SK-N-MC (cell line): ENCODE results near the gene ELN.

Experiments
- DNase-seq: peaks from one replicate; pipeline ENCODE4 v3.0.0-alpha.2; 2011; ENCODE audit warnings: low read depth, low spot score
- H3K27ac ChIP-seq: fragments of 200-600 bp; sonication (generic); 2 replicates; pipeline ENCODE4 v1.5.1; 2016; ENCODE audit warnings: mixed run types
- H3K36me3 ChIP-seq: fragments of 200-600 bp; sonication (generic); 2 replicates; pipeline ENCODE4 v1.6.1; 2017; ENCODE audit warnings: antibody characterized with exemption, low read length, mixed read lengths; ENCODE audit not compliant: insufficient read depth
- H3K4me3 ChIP-seq: fragments of 200-600 bp; sonication (generic); 2 replicates; pipeline ENCODE4 v1.5.1; 2016
- H3K9ac ChIP-seq: fragments of 200-600 bp; sonication (generic); 2 replicates; pipeline ENCODE4 v1.8.0; 2017; ENCODE audit warnings: mixed run types, mixed read lengths; ENCODE audit not compliant: insufficient read length
- H3K9me3 ChIP-seq: fragments of 200-600 bp; sonication (generic); 2 replicates; pipeline ENCODE4 v1.6.1; 2017; ENCODE audit warnings: low read depth, mild to moderate bottlenecking, antibody characterized with exemption, low read length, moderate library complexity, mixed read lengths
- EZH2 ChIP-seq: fragments of 200-600 bp; sonication (generic); IDR thresholded peaks from one replicate; pipeline ENCODE4 v1.6.1; 2017; ENCODE audit warnings: antibody characterized with exemption
- FOXP2 ChIP-seq: optimal IDR thresholded peaks from 2 replicates; pipeline ENCODE3; 2011; ENCODE audit warnings: mild to moderate bottlenecking, moderate library complexity; ENCODE audit not compliant: insufficient read depth; ENCODE audit errors: extremely low read length, control extremely low read depth
- POLR2AphosphoS5 ChIP-seq: IDR thresholded peaks from 2 replicates; pipeline ENCODE4 v1.6.1; 2012; ENCODE audit warnings: mild to moderate bottlenecking, low read depth, low read length, borderline replicate concordance

ELN gene

GRCh38 chr7:74068378-74069085 is 40.6 kb downstream of the ELN start:
- H3K27ac ChIP-seq = no peak overlapping the region
- no peak for TF ChIP-seq FOXP2
- TF ChIP-seq EZH2 = no peak
- TF ChIP-seq POLR2AphosphoS5 = no peak
- H3K36me3 ChIP-seq = no peaks in the 10 kb centered on the region
- no peak for DNase-seq
- H3K9ac ChIP-seq = no peak overlapping the region
- H3K9me3 ChIP-seq = no peaks in the 10 kb centered on the region
- H3K4me3 ChIP-seq = no peak overlapping the region

GRCh38 chr7:74069086-74069541 is 41.1 kb downstream of the ELN start:
- no peak for TF ChIP-seq POLR2AphosphoS5
- no peak for TF ChIP-seq EZH2
- TF ChIP-seq FOXP2 = no peak
- Histone ChIP-seq H3K9me3 (no peaks in the 10 kb centered on the region), H3K27ac (no peak overlapping the region), H3K36me3 (no peaks in the 10 kb centered on the region), H3K4me3 (no peak overlapping the region), H3K9ac (no peak overlapping the region)
- no peak for DNase-seq

- DNase-seq = no peak
- Histone ChIP-seq H3K9ac (no peak overlapping the region), H3K9me3 (no peaks in the 10 kb centered on the region; the same call in 1 of the 2 replicates), H3K4me3 (no peak overlapping the region), H3K36me3 (no peaks in the 10 kb centered on the region), H3K27ac (no peak overlapping the region)
- TF ChIP-seq POLR2AphosphoS5 (no peak), EZH2 (no peak), FOXP2 (no peak)
Measured at GRCh38 chr7:74069790-74070618, 42.0 kb downstream of the ELN start.

- H3K36me3 ChIP-seq = no peaks in the 10 kb centered on the region
- no peak for DNase-seq
- TF ChIP-seq EZH2 (no peak), FOXP2 (no peak), POLR2AphosphoS5 (no peak)
- no peak overlapping the region for H3K4me3 ChIP-seq
- no peak overlapping the region for H3K27ac ChIP-seq
- H3K9ac ChIP-seq = no peak overlapping the region
- no peaks in the 10 kb centered on the region; the same call in 1 of the 2 replicates for H3K9me3 ChIP-seq
Measured at GRCh38 chr7:74070619-74070921, 42.6 kb downstream of the ELN start.

GRCh38 chr7:74071121-74071520 is 43.1 kb downstream of the ELN start:
- no peak for TF ChIP-seq FOXP2
- TF ChIP-seq POLR2AphosphoS5 = no peak
- TF ChIP-seq EZH2 = no peak
- H3K27ac ChIP-seq = no peak overlapping the region

GRCh38 chr7:74074770-74075169 is 46.8 kb downstream of the ELN start:
- no peak overlapping the region for H3K9ac ChIP-seq
- H3K27ac ChIP-seq = no peak overlapping the region
- no peak for TF ChIP-seq POLR2AphosphoS5
- H3K4me3 ChIP-seq = no peak overlapping the region
- no peaks in the 10 kb centered on the region for H3K36me3 ChIP-seq
- no peaks in the 10 kb centered on the region; the same call in 1 of the 2 replicates for H3K9me3 ChIP-seq
- DNase-seq = no peak

More at GRCh38 chr7:74071121-74071520, 43.1 kb downstream of the ELN start:
- no peak for DNase-seq
- Histone ChIP-seq H3K9me3 (no peaks in the 10 kb centered on the region; the same call in 1 of the 2 replicates), H3K4me3 (no peak overlapping the region), H3K9ac (no peak overlapping the region), H3K36me3 (no peaks in the 10 kb centered on the region)

GRCh38 chr7:74078461-74078860 is 50.5 kb downstream of the ELN start:
- TF ChIP-seq EZH2 (no peak), POLR2AphosphoS5 (no peak), FOXP2 (no peak)
- no peak overlapping the region for H3K9ac ChIP-seq
- H3K4me3 ChIP-seq = no peak overlapping the region
- no peaks in the 10 kb centered on the region; the same call in 1 of the 2 replicates for H3K9me3 ChIP-seq
- DNase-seq = no peak
- H3K36me3 ChIP-seq = no peaks in the 10 kb centered on the region
- no peak overlapping the region for H3K27ac ChIP-seq

- Histone ChIP-seq H3K9ac (peak overlapping the region; percentile 73), H3K27ac (no peak overlapping the region), H3K36me3 (peaks cover 3% of the 10 kb centered on the region; the same call in 1 of the 2 replicates), H3K9me3 (no peaks in the 10 kb centered on the region), H3K4me3 (peak overlapping the region; percentile 76)
- no peak for DNase-seq
- no peak for TF ChIP-seq FOXP2
Measured at GRCh38 chr7:74082770-74083116, 54.8 kb downstream of the ELN start.
